Epithelial cell of proximal tubule (primary cell): ENCODE measurements around the gene CCDC33. TPM values are rescaled to one million over a fixed set of nuclear protein-coding genes. Genes with fewer than 3 reads are reported as not detected.

Source experiments
- DNase-seq: peaks from one replicate; pipeline ENCODE4 v3.0.0-alpha.2; 2011; ENCODE audit warnings: low read depth
- H3K4me3 ChIP-seq: 2 replicates; pipeline ENCODE4 v1.5.1; 2011; ENCODE audit warnings: low read depth, mild to moderate bottlenecking, low read length
- total RNA-seq: library from RNA; depleted of rRNA; stranded (reverse); fragments of >200 nt; gene quantifications from 2 replicates; pipeline ENCODE4 v1.2.3, GENCODE V29; 2015
- TF ChIP-seq, protein P1 (sequence below): conservative IDR thresholded peaks from 2 replicates; pipeline ENCODE4 v1.5.1; 2012; ENCODE audit warnings: low read depth, mild to moderate bottlenecking, low read length

Gene CCDC33
- total RNA-seq, 1 donor from 2014 or later, result 2.5 TPM

GRCh38 chr15:74322558-74323180 is 86.5 kb downstream of the CCDC33 start:
- DNase-seq, result no peak
- no peak overlapping the region for H3K4me3 ChIP-seq
- TF ChIP-seq, protein P1, sequence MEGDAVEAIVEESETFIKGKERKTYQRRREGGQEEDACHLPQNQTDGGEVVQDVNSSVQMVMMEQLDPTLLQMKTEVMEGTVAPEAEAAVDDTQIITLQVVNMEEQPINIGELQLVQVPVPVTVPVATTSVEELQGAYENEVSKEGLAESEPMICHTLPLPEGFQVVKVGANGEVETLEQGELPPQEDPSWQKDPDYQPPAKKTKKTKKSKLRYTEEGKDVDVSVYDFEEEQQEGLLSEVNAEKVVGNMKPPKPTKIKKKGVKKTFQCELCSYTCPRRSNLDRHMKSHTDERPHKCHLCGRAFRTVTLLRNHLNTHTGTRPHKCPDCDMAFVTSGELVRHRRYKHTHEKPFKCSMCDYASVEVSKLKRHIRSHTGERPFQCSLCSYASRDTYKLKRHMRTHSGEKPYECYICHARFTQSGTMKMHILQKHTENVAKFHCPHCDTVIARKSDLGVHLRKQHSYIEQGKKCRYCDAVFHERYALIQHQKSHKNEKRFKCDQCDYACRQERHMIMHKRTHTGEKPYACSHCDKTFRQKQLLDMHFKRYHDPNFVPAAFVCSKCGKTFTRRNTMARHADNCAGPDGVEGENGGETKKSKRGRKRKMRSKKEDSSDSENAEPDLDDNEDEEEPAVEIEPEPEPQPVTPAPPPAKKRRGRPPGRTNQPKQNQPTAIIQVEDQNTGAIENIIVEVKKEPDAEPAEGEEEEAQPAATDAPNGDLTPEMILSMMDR, result peak; percentile 82

- H3K4me3 ChIP-seq, result no peak overlapping the region
- DNase-seq, result no peak
- TF ChIP-seq, protein P1, result no peak
Observed at GRCh38 chr15:74324714-74325113, 88.6 kb downstream of the CCDC33 start.

GRCh38 chr15:74326746-74327145 is 90.6 kb downstream of the CCDC33 start:
- TF ChIP-seq, protein P1, result no peak
- no peak overlapping the region for H3K4me3 ChIP-seq
- no peak for DNase-seq

- TF ChIP-seq, protein P1, result no peak
- no peak for DNase-seq
- H3K4me3 ChIP-seq, result no peak overlapping the region
Observed at GRCh38 chr15:74327756-74328155, 91.6 kb downstream of the CCDC33 start.

DNA sequence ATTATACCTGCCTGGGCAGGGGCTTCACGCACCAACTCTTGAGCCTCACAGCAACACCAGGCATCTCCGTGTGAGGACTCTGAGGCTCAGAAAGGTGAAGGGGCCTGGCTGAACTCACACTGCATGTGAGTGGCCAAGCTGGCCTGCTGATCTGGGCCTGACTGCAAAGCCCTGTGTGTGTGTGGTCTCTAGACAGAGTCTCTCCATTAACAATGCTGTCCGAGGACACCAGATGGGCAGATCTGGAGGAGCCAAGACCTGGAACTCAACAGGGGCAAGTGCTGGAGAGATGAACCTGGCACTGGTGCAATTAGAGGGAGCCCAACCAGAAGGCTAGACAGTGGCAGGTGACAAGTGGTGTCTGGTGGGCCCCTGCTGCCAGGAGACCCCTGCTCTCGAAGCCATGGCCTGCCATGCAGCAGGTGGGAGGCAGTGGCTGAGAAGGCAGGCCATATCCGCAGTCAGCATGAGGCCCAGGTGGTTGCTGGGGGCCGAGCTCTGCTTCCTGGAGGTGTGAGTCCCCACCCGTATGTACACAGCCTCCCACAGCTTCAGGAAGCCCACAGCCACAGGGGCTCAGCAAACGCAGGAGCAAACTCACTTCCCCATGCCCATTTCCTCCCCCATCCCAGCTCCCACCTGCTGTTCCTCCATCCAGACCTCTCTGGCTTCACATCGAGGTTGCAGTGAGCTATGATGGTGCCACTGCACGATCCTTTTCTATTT is 92.4 kb downstream of the CCDC33 start:
- TF ChIP-seq, protein P1, result no peak
- H3K4me3 ChIP-seq, result no peak overlapping the region
- DNase-seq, result no peak

DNA sequence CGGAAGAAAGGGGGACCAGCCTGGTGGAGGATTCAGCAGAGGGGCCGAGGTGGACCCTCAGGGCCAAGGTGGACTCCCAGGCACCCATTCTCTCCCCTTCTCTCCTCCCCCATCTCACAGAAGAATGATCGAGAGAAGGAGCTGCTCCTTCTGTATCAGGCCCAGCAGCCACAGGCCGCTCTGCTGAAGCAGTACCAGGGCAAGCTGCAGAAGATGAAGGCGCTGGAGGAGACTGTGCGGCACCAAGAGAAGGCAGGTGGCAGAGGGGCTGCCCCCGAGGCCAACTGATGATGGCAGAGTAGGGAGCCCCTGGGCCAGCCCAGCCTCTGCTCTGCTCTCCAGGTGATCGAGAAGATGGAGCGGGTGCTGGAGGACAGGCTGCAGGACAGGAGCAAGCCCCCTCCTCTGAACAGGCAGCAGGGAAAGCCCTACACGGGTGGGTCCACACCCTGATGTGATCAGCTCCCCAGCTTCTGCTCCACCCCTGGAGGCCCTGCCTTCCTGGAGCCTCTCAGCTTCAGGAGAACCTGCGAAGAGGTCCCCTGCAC is 94.8 kb downstream of the CCDC33 start:
- TF ChIP-seq, protein P1, result no peak
- no peak for DNase-seq
- no peak overlapping the region for H3K4me3 ChIP-seq
